ENCODE data around the gene MAGI2.

DNA sequence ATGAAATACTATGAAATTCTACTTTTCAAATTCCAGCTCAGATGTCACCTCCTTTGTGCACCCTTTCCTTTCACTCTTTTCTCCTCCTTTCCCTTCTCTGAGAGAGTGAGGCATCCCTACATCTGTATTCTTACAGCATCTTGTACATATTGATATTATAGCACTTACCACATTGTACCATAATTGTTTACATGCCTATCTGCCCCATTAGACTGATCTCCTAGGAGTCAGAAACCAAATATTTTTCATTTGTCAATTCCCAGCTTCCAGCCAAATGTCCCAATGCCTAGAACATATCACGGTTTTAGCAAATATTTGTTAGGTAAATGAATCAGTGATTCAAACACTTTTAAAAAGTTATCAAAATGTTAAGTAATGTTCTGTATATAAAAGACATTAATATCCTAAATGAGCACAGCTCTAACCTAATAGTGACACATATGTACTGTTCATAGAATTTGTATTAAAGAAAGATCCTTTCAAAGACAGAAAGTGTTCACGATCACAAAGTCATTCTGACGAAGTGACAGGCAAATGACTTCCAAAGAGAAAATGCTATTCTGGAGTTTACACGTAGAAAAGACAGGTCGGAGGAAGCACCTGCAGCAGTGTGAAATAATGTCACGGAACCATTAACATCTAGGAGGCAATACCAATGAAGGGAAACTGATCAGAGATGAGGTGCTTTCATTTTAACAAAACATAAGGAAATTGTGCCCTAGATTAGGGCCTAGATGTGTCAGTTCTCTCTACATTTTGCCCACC, 774.2 kb downstream of the MAGI2 start:
- TF ChIP-seq, protein P1, sequence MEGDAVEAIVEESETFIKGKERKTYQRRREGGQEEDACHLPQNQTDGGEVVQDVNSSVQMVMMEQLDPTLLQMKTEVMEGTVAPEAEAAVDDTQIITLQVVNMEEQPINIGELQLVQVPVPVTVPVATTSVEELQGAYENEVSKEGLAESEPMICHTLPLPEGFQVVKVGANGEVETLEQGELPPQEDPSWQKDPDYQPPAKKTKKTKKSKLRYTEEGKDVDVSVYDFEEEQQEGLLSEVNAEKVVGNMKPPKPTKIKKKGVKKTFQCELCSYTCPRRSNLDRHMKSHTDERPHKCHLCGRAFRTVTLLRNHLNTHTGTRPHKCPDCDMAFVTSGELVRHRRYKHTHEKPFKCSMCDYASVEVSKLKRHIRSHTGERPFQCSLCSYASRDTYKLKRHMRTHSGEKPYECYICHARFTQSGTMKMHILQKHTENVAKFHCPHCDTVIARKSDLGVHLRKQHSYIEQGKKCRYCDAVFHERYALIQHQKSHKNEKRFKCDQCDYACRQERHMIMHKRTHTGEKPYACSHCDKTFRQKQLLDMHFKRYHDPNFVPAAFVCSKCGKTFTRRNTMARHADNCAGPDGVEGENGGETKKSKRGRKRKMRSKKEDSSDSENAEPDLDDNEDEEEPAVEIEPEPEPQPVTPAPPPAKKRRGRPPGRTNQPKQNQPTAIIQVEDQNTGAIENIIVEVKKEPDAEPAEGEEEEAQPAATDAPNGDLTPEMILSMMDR (conservative IDR thresholded peaks at IDR 0.05; ENCODE audit: low read depth, low read length): no peak
- no peak for TF ChIP-seq EZH2 (IDR thresholded peaks at IDR 0.05; ENCODE audit: borderline replicate concordance, low read depth, low read length, poor library complexity, severe bottlenecking)

Measured in A673 (cell line).